ENCODE measurements around the gene LAIR2.

LAIR2 gene, protein sequence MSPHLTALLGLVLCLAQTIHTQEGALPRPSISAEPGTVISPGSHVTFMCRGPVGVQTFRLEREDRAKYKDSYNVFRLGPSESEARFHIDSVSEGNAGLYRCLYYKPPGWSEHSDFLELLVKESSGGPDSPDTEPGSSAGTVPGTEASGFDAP

DNA sequence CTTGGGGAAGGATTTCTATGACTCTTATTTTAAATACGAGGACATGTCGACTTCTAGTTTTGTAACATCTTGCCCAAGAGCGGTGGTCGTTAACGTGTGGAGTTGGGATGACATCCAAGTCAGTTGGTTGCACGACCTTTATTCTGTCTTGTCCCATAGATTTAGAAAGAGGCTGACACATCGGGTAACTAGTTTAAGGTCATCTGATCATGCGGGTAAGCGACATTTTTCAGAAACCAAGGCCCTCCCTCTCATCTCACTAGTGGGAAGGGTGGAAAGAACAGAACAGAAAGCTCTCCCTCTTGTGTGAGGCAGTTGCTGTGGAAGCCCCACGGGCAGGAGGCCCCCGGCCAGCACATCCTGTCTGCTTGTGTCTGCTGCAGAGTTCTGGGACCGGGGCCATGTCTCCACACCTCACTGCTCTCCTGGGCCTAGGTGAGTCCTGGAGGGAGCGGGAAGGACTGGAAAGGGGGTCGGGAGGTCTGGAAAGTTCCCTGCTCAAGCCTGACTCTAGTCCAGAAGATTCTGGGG is at the start of gene LAIR2:
Gene LAIR2, plus strand, starts transcription at position 314 of the 531 bp plus-strand sequence. Its CDS starts 88 bp downstream, at position 402.
- DNase-seq (ENCODE audit: low read depth in 2 of 3, low spot score in 1 of 3), result no peak

GRCh38 chr19:54453921-54454780 is 48.5 kb upstream of the LAIR2 start:
- DNase-seq (ENCODE audit: low read depth in 2 of 3, low spot score in 1 of 3), result no peak

GRCh38 chr19:54454781-54455675 is 47.6 kb upstream of the LAIR2 start:
- no peak for DNase-seq (ENCODE audit: low read depth in 2 of 3, low spot score in 1 of 3)

DNA sequence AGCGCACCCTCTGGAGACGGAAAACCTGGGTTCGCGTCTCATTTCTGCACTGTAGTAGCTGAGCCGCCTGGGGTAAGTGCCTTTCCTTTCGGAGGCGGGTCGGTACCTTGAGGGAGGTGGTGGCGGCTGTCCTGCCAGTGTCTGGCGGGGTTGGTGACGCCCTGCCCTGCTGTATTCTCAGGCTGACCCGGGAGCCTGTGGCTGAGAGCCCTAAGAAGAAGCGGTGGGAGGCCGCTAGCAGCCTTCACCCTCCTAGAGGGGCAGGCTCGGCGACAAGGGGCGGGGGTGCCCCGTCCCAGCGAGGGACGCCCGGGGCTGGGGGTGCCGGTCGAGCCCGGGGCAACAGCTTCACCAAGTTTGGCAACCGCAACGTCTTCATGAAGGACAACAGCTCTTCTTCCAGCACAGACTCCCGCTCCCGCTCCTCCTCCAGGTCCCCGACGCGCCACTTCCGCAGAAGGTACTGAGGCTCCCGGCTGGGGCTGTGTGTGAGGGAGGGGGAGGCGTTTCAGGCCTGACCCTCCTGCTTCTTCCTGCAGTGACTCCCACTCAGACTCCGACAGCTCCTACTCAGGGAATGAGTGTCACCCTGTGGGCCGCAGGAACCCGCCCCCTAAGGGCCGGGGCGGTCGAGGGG is 46.7 kb upstream of the LAIR2 start:
- no peak for DNase-seq (ENCODE audit: low read depth in 2 of 3, low spot score in 1 of 3)

GRCh38 chr19:54456423-54457373 is 45.9 kb upstream of the LAIR2 start:
- no peak for DNase-seq (ENCODE audit: low read depth in 2 of 3, low spot score in 1 of 3)

GRCh38 chr19:54457773-54458647 is 44.6 kb upstream of the LAIR2 start:
- no peak for DNase-seq (ENCODE audit: low read depth in 2 of 3, low spot score in 1 of 3)

DNA sequence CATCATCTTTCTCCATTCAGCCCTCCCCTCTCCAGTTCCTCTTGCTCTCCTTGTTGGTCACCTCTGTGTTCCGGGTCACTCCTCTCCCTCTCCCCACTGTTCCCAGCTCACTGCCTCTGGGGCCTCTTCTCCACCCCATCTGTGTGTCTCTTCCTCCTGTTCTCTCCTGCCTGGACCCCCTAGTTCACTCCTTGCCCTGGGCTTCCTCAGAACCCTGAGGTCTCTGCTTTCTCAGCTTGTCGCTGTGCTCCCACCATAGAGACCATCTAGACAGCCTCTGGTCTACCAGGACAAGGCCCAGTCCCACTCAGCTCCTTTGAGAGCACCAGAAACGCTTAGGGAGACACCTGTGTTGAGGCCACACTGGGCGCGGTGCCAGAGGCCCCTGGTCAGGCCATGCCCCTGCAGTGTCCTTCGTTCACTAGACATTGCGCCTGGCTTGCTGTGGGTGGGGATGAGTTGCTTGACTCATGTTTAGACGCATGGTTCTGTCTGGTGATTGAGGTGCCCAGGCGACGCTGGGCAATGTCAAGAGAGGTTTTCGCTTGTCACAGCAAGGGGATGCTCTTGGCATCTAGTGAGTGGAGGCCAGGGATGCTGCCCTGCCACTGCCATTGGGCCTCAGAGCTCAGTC is 43.9 kb upstream of the LAIR2 start:
- DNase-seq (ENCODE audit: low read depth in 2 of 3, low spot score in 1 of 3), result no peak

DNA sequence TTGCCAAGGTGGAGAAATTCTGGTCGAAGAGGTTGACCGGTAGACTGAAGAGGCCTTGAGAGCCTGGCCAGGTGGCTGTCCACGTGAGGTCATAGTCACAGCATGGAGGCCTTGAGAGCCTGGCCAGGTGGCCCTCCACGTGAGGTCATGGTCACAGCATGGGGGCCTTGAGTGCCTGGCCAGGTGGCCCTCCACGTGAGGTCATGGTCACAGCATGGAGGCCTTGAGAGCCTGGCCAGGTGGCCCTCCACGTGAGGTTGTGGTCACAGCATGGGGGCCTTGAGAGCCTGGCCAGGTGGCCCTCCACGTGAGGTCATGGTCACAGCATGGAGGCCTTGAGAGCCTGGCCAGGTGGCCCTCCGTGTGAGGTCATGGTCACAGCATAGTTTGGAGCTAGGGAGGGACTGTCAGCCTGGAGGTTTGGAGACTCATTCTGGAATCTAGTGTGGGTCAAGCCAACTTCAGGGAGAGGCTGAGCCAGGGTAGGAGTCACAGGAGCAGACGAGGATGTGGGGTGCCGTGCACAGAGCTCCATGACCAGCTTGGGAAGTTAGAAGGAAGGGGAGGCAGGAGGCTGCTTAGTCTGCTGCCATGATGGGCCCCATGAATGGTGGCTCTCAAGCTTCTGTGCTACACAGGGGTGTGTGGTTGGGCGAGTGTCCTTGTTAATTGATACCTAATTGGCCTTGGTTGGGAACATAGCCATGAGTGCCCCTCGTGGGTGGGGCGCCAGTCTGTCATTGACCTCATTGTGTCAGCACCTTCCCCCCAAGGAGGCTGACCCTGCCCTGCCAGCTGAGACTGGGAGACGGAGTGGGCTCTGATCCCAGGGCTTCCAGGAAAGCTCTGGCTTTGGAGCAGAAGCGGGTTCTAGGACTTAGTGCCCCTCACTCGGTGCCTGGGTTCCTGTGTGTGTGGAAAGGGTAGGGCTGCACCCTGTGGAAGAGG is 43.1 kb upstream of the LAIR2 start:
- DNase-seq (ENCODE audit: low read depth in 2 of 3, low spot score in 1 of 3), result no peak

- no peak for DNase-seq (ENCODE audit: low read depth in 2 of 3, low spot score in 1 of 3)
Observed at GRCh38 chr19:54460230-54461005, 42.2 kb upstream of the LAIR2 start.

DNA sequence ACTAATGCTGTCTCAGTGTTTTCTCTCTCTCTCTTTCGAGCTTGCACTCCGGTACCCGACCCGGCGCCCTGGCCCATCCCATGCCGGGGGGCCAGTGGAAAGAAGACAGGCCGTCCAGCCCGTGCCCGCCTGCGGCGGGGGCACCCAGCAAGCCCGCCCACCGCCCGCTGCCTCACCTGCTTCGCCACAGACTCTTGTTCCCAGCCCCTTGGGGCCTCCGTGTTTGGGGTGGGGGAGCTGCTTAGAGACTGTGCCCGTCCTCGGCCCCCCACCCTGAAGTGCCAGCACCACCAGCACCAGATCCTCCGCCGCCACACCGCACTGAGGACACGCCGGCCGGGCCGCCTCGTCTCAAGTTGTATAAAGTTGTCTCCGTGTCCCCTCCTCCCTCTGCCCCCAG is 41.4 kb upstream of the LAIR2 start:
- DNase-seq (ENCODE audit: low read depth in 2 of 3, low spot score in 1 of 3), result no peak

DNA sequence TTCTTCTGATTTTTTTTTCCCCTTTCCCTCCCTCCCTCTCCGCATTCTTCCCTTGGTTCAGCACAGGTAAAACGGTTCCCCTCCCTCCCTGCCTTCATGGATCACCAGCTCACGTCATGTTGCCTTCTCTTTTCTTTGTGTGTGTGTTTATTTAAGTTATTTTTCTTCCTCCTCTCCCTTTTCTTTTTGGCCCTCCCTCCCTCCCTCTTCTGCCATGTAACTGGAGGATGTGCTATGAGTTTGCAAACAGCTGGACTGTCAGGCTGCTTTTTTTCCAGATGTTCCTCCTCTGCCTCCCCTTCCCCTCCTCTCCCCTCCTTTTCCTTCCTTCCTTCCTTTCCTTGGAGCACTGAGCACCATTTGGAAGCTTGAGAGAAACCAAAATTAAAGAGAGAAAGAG is 41.0 kb upstream of the LAIR2 start:
- no peak for DNase-seq (ENCODE audit: low read depth in 2 of 3, low spot score in 1 of 3)

GRCh38 chr19:54462047-54462654 is 40.5 kb upstream of the LAIR2 start:
- no peak for DNase-seq (ENCODE audit: low read depth in 2 of 3, low spot score in 1 of 3)

- peak; percentile 26 to 59 (median 36) for DNase-seq (ENCODE audit: low read depth in 2 of 3, low spot score in 1 of 3)
Observed at GRCh38 chr19:54462655-54463530, 39.7 kb upstream of the LAIR2 start.

DNA sequence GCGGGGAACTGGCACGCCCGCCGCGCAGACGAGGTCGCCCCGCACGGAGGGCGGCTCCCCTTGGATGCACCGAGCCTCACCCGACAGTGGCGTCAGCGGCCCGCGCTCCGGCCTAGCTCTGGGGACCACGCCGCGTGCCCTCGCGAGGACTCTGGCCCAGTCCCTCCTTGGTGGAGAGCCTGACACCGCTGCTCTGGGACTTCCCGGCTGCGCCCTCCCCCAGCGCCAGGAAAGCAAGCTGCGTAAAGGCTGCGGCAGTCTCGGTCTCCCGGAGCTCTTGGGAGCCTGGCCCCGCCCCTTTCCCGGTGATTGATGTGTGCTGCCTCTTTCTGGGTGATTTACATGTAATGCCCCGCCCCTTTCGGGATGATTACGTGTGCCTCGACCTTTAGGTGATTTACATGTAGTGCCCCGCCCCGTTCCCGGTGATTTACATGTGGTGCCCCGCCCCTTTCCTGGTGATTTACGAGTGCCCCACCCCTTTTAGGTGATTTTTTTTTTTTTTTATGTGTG is 39.0 kb upstream of the LAIR2 start, which contains the start of gene LENG9:
Gene LENG9, minus strand, starts transcription at position 248 of the 513 bp plus-strand sequence. CDS start 252 bp downstream, outside the sequence.
- DNase-seq (ENCODE audit: low read depth in 2 of 3, low spot score in 1 of 3), result peak; percentile 97 to 98 (median 98)

Measured in stimulated activated CD4-positive, alpha-beta T cell treated with anti-CD3 and anti-CD28 coated beads, Interleukin-12 subunit alpha, Interleukin-12 subunit beta, amount 100 ng/mL, for 48 hours (primary cell).